Heart right ventricle (tissue), 16 donors: ENCODE data around the gene ADGRD1. TPM values are rescaled to one million over a fixed set of nuclear protein-coding genes. Genes with fewer than 3 reads are reported as not detected.

Experiments used
- ATAC-seq, 8 donors: fragments of 200-7000 bp; cut with Tn5 transposase; one replicate each; pipeline ENCODE4 v1.9.1; 2020; ENCODE audit warnings: mild to moderate bottlenecking in 8 of 8, moderate library complexity in 8 of 8, moderate number of reproducible peaks in 1 of 8
- DNase-seq, 2 donors: peaks; one replicate each; pipeline ENCODE4 v3.0.0-alpha.2; 2020
- H3K27ac ChIP-seq, 10 donors: fragments of 200-600 bp; sonication (generic) in 2 of 10; one replicate each; pipeline versions ENCODE4 v1.5.0 to v1.8.0; 2020 to 2022; ENCODE audit warnings: mild to moderate bottlenecking in 3 of 10
- H3K27me3 ChIP-seq, 7 donors: fragments of 200-600 bp; one replicate each; pipeline ENCODE4 v1.8.0; 2021 to 2022; ENCODE audit warnings: mild to moderate bottlenecking in 2 of 7
- H3K36me3 ChIP-seq, 9 donors: fragments of 200-600 bp; sonication (generic) in 1 of 9; one replicate each; pipeline versions ENCODE4 v1.5.0 to v1.8.0; 2020 to 2022; ENCODE audit warnings: mild to moderate bottlenecking in 2 of 9
- H3K4me1 ChIP-seq, 9 donors: fragments of 200-600 bp; sonication (generic) in 1 of 9; one replicate each; pipeline versions ENCODE4 v1.5.0 to v1.8.0; 2020 to 2022; ENCODE audit warnings: mild to moderate bottlenecking in 4 of 9
- H3K4me3 ChIP-seq, 10 donors: fragments of 200-600 bp; sonication (generic) in 2 of 10; one replicate each; pipeline versions ENCODE4 v1.5.0 to v1.8.0; 2020 to 2022; ENCODE audit warnings: mild to moderate bottlenecking in 7 of 10, moderate library complexity in 2 of 10
- H3K9me3 ChIP-seq, 11 donors: fragments of 200-600 bp in 10 of 11; sonication (generic) in 2 of 11; one replicate each; pipeline versions ENCODE4 v1.5.0 to v1.8.0; 2013 to 2022; ENCODE audit warnings: mild to moderate bottlenecking in 2 of 11, control low read depth in 1 of 11, moderate library complexity in 1 of 11
- WGBS, 2 donors: extraction: QIAGEN DNeasy Blood & Tissue Kit; methylation state at CpG; one replicate each; pipeline ENCODE4 v1.1.7; 2013; ENCODE audit warnings: inconsistent platforms in 1 of 2; 5-methylcytosine and 5-hydroxymethylcytosine counted together
- intact Hi-C, 10 donors: fragments of 100-400 bp; cut with DNase I; formaldehyde crosslinking; loops; one replicate each; pipeline versions ENCODE4 v1.11.1 to v1.14.2; 2022
- polyA plus RNA-seq, 2 donors: library from polyadenylated mRNA; stranded (reverse); fragments of 200-250 nt; gene quantifications; one replicate each; pipeline ENCODE4 v1.2.3, GENCODE V29; 2013
- total RNA-seq, 10 donors: library from RNA; stranded (reverse); fragmentation: NEBNext Ultra II Directional in 3 of 10; extraction: Animal tissue kit (Norgen Biotek cat#: 25700) in 3 of 10; gene quantifications; one replicate each; pipeline versions ENCODE4 v1.2.1 to v1.2.4, GENCODE V29; 2021 to 2023
- TF ChIP-seq, protein P1 (sequence below), 9 donors: fragments of 200-600 bp; sonication (generic) in 2 of 9; IDR thresholded peaks; one replicate each; pipeline versions ENCODE4 v1.5.0 to v1.8.0; 2021 to 2022; ENCODE audit warnings: antibody characterized with exemption in 9 of 9, mild to moderate bottlenecking in 5 of 9, moderate library complexity in 1 of 9
- donor health status: Arrhythmogenic right ventricular cardiomyopathy.
- donor health status: ischemic (EF 13 %, LVEDD 7.1; RV severe dilation, severe dysfunction).
- donor health status: healthy with polysubstance abuse.
- donor health status: DM: no; HTN: yes; CAD: no.
- donor health status: DM: no; HTN: no; CAD: no.
- donor health status: ischemic (EF 25% LVEDD 6.9; RV normal size, moderate dysfunction).
- donor health status: ischemic (EF 25% LVEDD 5.7; RV mildly dilated, moderate dysfunction).
- donor health status: healthy.
- donor health status: DM: yes; HTN: yes; CAD: no.
- donor health status: Ischemic cardiomyopathy.
- donor health status: ischemic (EF 35%, LVEDD 5.7; RV mildly dilated, moderate dysfunction).
- donor health status: nonischemic (EF 11% LVEDD 7.7; RV severe dilation, severe dysfunction).
- donor health status: DM: yes; HTN: yes; CAD: no.
- donor health status: PGD.
- donor health status: ischemic (EF 29% LVEDD 5.4; RV normal size, mild dysfunction).
- donor health status: nonischemic (EF 23%, LVEDD 6.1; RV moderate dilation, normal function).

The ADGRD1 gene
- total and polyA plus RNA-seq, 12 donors, result 16.8 to 157 (median 69.7) TPM

DNA sequence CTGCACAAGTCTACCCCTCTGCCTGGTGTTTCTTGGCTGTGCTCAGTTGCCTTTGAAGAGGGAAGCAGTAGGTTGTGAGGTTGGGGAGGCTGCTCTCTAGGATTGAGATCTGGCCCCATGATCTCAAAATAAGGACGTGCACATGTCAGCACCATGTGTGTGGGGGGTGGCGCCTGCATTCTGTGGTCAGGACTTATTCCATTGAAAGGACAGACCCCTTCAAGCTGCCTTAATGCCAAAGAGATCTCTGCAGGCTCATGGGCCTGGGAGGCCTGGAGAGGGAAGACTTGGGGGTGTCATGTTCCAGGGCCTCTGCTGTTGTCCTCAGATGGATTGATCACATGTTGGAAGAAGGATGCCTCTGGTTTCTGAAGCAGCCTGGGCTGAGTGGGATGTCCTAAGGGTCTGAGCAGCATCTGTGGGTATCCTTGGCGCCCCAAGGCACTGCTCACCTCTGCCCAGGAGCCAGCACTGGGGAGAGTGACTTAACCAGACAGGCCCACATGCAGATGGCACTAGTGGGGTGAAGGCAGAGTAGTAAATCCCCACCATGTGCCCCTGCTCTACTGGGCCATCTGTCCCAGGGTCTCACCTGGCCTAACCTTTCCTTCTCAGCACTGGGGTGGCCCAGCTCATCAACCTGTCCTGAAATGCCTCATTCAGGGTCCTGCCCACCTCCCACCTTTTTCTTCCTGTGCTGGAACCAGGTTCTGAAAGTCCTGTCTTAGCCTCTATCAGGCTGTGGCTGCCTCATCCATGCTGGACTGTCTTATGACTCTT, 118.9 kb downstream of the ADGRD1 start:
- no peak for ATAC-seq
- TF ChIP-seq, protein P1, sequence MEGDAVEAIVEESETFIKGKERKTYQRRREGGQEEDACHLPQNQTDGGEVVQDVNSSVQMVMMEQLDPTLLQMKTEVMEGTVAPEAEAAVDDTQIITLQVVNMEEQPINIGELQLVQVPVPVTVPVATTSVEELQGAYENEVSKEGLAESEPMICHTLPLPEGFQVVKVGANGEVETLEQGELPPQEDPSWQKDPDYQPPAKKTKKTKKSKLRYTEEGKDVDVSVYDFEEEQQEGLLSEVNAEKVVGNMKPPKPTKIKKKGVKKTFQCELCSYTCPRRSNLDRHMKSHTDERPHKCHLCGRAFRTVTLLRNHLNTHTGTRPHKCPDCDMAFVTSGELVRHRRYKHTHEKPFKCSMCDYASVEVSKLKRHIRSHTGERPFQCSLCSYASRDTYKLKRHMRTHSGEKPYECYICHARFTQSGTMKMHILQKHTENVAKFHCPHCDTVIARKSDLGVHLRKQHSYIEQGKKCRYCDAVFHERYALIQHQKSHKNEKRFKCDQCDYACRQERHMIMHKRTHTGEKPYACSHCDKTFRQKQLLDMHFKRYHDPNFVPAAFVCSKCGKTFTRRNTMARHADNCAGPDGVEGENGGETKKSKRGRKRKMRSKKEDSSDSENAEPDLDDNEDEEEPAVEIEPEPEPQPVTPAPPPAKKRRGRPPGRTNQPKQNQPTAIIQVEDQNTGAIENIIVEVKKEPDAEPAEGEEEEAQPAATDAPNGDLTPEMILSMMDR (IDR thresholded peaks at IDR 0.05), result no peak
- Histone ChIP-seq H3K9me3 (peaks cover 0 to 7% (median 0%) of the 10 kb centered on the region in 11 donors), H3K27ac (no peak overlapping the region), H3K27me3 (no peaks in the 10 kb centered on the region), H3K4me1 (peaks cover 0 to 31% (median 16%) of the 10 kb centered on the region in 9 donors), H3K36me3 (peaks cover 0 to 12% (median 0%) of the 10 kb centered on the region in 9 donors), H3K4me3 (no peak overlapping the region)
- 90 to 93% methylated on average over 3 of the region's 3 CpGs for WGBS, 2 donors
- no peak for DNase-seq
- intact Hi-C loops, result no loop called here

DNA sequence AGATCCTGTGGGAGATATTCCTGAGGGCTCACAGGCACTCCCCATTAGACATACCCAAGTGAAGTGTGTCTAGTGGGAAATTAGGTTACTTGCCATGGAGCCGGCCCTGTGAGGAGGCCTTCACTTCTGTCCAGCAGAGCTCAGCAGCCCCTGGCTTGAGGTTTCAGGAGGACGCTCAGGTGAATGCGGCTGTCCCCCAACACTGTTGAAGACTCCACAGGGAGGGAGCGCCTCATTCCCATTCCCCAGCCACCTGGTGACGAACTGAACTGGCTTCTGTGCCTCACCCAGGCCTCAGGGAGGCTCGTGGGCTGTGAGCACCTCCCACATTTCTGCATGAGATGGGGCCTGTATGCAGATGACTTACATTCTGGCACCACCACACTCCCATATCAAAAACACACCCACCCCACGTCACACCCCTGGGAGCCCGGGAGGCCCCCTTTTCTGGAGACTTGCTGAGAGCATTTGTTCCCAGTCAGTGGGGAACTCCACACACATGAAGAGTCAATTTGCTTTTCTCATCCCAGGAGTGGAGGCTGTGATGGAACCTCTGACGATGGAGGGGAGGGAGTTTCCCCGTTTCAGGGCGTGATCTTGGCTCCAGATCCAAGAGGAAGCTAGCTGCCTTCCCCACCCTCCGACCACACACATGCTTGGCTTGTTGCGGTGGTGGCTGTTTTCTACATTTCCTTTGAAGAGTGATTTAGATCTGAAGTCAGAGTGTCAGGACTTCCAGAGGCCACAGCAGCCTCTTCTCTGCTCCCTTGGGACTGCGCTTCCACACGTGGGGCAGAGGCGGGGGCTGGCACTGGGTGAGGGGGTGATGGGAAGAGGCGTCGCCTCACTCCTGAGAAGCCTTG, 120.7 kb downstream of the ADGRD1 start:
- Histone ChIP-seq H3K27me3 (no peaks in the 10 kb centered on the region), H3K9me3 (peaks cover 0 to 7% (median 0%) of the 10 kb centered on the region in 11 donors), H3K36me3 (peaks cover 0 to 25% (median 0%) of the 10 kb centered on the region in 9 donors), H3K4me3 (no peak overlapping the region), H3K27ac (peak overlapping the region; percentile 48 to 81 (median 69)), H3K4me1 (peaks cover 0 to 20% (median 14%) of the 10 kb centered on the region in 9 donors)
- TF ChIP-seq, protein P1 (IDR thresholded peaks at IDR 0.05), result no peak
- DNase-seq, result peak; percentile 50 to 84
- WGBS, 2 donors, result 58 to 64% methylated on average over 18 of the region's 18 CpGs
- intact Hi-C loops, result no loop called here
- peak; percentile 63 to 93 (median 80) for ATAC-seq

DNA sequence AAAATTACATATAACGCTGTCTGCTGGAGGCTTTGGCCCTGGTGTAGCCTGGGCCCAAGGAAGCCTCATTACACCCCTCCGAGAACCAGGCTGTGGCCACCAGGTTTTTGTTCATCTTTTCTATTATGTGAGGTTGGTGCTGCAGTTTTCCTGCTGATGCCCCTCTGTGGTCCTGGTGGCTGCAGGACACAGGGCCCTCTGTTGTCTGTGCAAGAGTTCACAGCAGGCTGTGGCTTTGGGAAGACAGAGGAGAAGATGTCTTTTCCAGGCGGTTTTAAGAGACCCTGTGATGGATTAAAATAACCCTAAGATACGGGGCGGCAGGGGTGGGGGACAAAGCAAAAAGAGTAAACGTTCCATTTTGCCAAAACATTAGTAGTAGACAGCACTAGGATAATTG, 121.5 kb downstream of the ADGRD1 start:
- Histone ChIP-seq H3K9me3 (peaks cover 0 to 7% (median 0%) of the 10 kb centered on the region in 11 donors), H3K4me3 (no peak overlapping the region), H3K27me3 (no peaks in the 10 kb centered on the region), H3K4me1 (peaks cover 0 to 20% (median 14%) of the 10 kb centered on the region in 9 donors), H3K36me3 (peaks cover 0 to 25% (median 0%) of the 10 kb centered on the region in 9 donors), H3K27ac (peak overlapping the region in 9 of 10 donors; percentile 30 to 81 (median 54))
- no peak for ATAC-seq
- intact Hi-C loops, result no loop called here
- 70% methylated on average over 6 of the region's 6 CpGs for WGBS, 2 donors
- TF ChIP-seq, protein P1 (IDR thresholded peaks at IDR 0.05), result no peak
- no peak for DNase-seq

DNA sequence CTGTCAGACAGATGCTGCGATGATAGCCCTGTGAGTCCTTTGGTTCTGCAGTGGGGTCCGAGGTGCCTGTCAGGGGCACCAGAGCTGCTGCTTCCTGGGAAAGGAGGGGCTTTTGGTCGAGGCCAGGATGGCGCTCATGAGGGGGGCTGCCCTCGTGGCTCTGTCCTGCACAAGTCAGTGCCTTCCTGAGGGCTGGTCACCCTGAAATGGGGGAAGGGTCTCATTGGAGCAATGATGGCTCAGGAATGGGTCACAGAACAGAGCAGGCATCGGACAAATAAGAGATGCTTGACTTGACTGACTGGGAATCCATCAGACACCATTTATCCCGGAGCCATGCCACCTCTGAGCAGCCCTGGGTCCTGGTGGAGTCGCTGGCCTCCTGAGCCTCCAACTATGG, 121.9 kb downstream of the ADGRD1 start:
- intact Hi-C loops, result loop anchor here in 1 of 10 donors (1.0 kb wide), 1 partner anchor 13 kb away; no protein-coding TSS in a partner anchor
- H3K27ac ChIP-seq, result peak overlapping the region in 6 of 10 donors; percentile 51 to 81 (median 72)
- no peak for ATAC-seq

More for the DNA sequence above, 121.9 kb downstream of the ADGRD1 start:
- DNase-seq, result no peak
- TF ChIP-seq, protein P1 (IDR thresholded peaks at IDR 0.05), result no peak
- WGBS, 2 donors, result 75 to 86% methylated on average over 8 of the region's 8 CpGs
- H3K4me3 ChIP-seq, result no peak overlapping the region
- no peaks in the 10 kb centered on the region for H3K27me3 ChIP-seq
- peaks cover 0 to 10% (median 0%) of the 10 kb centered on the region in 11 donors for H3K9me3 ChIP-seq
- H3K36me3 ChIP-seq, result peaks cover 0 to 25% (median 0%) of the 10 kb centered on the region in 9 donors
- peaks cover 0 to 20% (median 14%) of the 10 kb centered on the region in 9 donors for H3K4me1 ChIP-seq
